Spinal cord (tissue), 10 donors: ENCODE measurements around the gene VAV3. TPM values are rescaled to one million over a fixed set of nuclear protein-coding genes. Genes with fewer than 3 reads are reported as not detected.
A peak's percentile ranks its signal among the peaks of the same experiment; 100 is the strongest.
"Not testable (repeated sequence)": the region's sequence is repeated elsewhere in the genome, so short reads cannot be mapped to it uniquely, and the experiment has no call there.

Experiments used
- DNase-seq, 6 donors: peaks; one replicate each; pipeline versions ENCODE4 v3.0.0 to v3.0.0-alpha.2; 2013 to 2015; ENCODE audit warnings: low spot score in 6 of 6, low read depth in 4 of 6
- H3K27ac ChIP-seq: one replicate; pipeline ENCODE4 v1.5.1; 2013; ENCODE audit warnings: low read depth, low read length, control low read depth
- H3K27me3 ChIP-seq: one replicate; pipeline ENCODE4 v1.6.1; 2013; ENCODE audit warnings: low read length; ENCODE audit not compliant: control insufficient read depth, insufficient read depth
- H3K36me3 ChIP-seq: one replicate; pipeline ENCODE4 v1.6.1; 2013; ENCODE audit warnings: low read length; ENCODE audit not compliant: control insufficient read depth, insufficient read depth
- H3K4me1 ChIP-seq: one replicate; pipeline ENCODE4 v1.6.1; 2013; ENCODE audit warnings: low read length; ENCODE audit not compliant: control insufficient read depth, insufficient read depth
- H3K4me3 ChIP-seq: one replicate; pipeline ENCODE4 v1.5.1; 2013; ENCODE audit warnings: low read depth, low read length, control low read depth
- H3K9me3 ChIP-seq: one replicate; pipeline ENCODE4 v1.6.1; 2013; ENCODE audit warnings: low read length; ENCODE audit not compliant: control insufficient read depth, insufficient read depth
- WGBS: methylation state at CpG from one replicate; pipeline ENCODE4 v1.1.5; 2013; ENCODE audit warnings: missing lambda C conversion rate; ENCODE audit not compliant: insufficient coverage; 5-methylcytosine and 5-hydroxymethylcytosine counted together
- long read RNA-seq, 4 donors: transcript quantifications; one replicate each; lab custom pipeline, GENCODE V29; 2026
- polyA plus RNA-seq, 2 donors: library from polyadenylated mRNA; unstranded; fragments of 120-200 nt; gene quantifications; one replicate each; pipeline ENCODE4 v1.2.1, GENCODE V29; 2013; ENCODE audit not compliant: insufficient read length in 2 of 2
- total RNA-seq, 2 donors: library from RNA; depleted of rRNA in 1 of 2; stranded (reverse); fragments of 120-200 nt in 1 of 2; fragments of >200 nt in 1 of 2; gene quantifications; one replicate each; pipeline versions ENCODE4 v1.2.3 to v1.2.4, GENCODE V29; 2013 to 2014
- donor health status: healthy.

The VAV3 gene
- 10 to 100 TPM; 12.1 to 13.6 TPM for total RNA-seq
- 1 to 10 TPM; 6.1 to 6.4 TPM for polyA plus RNA-seq
- long read RNA-seq, donor 1, full-length matches to known transcripts = 1 of 1 reads
- long read RNA-seq, donor 1, partial matches to known transcripts = 0 of 1 reads
- long read RNA-seq, donor 1, other reads (novel, unspliced or antisense) = 0 of 1 reads
- long read RNA-seq, donor 2, full-length matches to known transcripts = 1 of 1 reads
- long read RNA-seq, donor 2, partial matches to known transcripts = 0 of 1 reads
- long read RNA-seq, donor 2, other reads (novel, unspliced or antisense) = 0 of 1 reads
- long read RNA-seq, donor 3 = 0 reads
- long read RNA-seq, donor 4 = 0 reads

GRCh38 chr1:107965110-107965991 lies at the start of gene VAV3:
Gene VAV3, minus strand, starts transcription at chr1:107965180. Its CDS starts 311 bp downstream, at chr1:107964869.
- H3K27me3 ChIP-seq = peaks cover 8% of the 10 kb centered on the region
- peaks cover 21% of the 10 kb centered on the region for H3K4me1 ChIP-seq
- no peaks in the 10 kb centered on the region for H3K36me3 ChIP-seq
- H3K9me3 ChIP-seq = no peaks in the 10 kb centered on the region
- DNase-seq = peak; percentile 51 to 94 (median 68)
- peak within 1 kb of the TSS; percentile 60 for H3K27ac ChIP-seq
- H3K4me3 ChIP-seq = peak within 1 kb of the TSS; percentile 56
- 0% methylated on average over 67 of the region's 73 CpGs for WGBS

- Histone ChIP-seq H3K4me3 (no peak overlapping the region), H3K9me3 (no peaks in the 10 kb centered on the region), H3K4me1 (no peaks in the 10 kb centered on the region), H3K27me3 (no peaks in the 10 kb centered on the region), H3K27ac (no peak overlapping the region), H3K36me3 (no peaks in the 10 kb centered on the region)
- no peak for DNase-seq
Measured at GRCh38 chr1:108012553-108012952, 47.6 kb upstream of the VAV3 start.

GRCh38 chr1:108011295-108011694 lies 46.3 kb upstream of the VAV3 start:
- Histone ChIP-seq H3K9me3 (no peaks in the 10 kb centered on the region), H3K4me3 (no peak overlapping the region), H3K27ac (no peak overlapping the region), H3K27me3 (no peaks in the 10 kb centered on the region), H3K4me1 (no peaks in the 10 kb centered on the region), H3K36me3 (no peaks in the 10 kb centered on the region)
- DNase-seq = no peak
- 82% methylated on average over 2 of the region's 6 CpGs for WGBS

- Histone ChIP-seq H3K9me3 (no peaks in the 10 kb centered on the region), H3K4me3 (no peak overlapping the region), H3K27me3 (no peaks in the 10 kb centered on the region), H3K27ac (no peak overlapping the region), H3K4me1 (no peaks in the 10 kb centered on the region), H3K36me3 (no peaks in the 10 kb centered on the region)
- WGBS = 80% methylated on average over 3 of the region's 4 CpGs
- no peak for DNase-seq
Measured at GRCh38 chr1:108010581-108010980, 45.6 kb upstream of the VAV3 start.

- no peak overlapping the region for H3K27ac ChIP-seq
- H3K27me3 ChIP-seq = no peaks in the 10 kb centered on the region
- DNase-seq = no peak
- no peaks in the 10 kb centered on the region for H3K36me3 ChIP-seq
- H3K4me1 ChIP-seq = no peaks in the 10 kb centered on the region
- H3K9me3 ChIP-seq = no peaks in the 10 kb centered on the region
- H3K4me3 ChIP-seq = no peak overlapping the region
Measured at GRCh38 chr1:108009603-108010195, 44.7 kb upstream of the VAV3 start.

- H3K27me3 ChIP-seq = no peaks in the 10 kb centered on the region
- no peaks in the 10 kb centered on the region for H3K36me3 ChIP-seq
- H3K4me3 ChIP-seq = no peak overlapping the region
- H3K9me3 ChIP-seq = no peaks in the 10 kb centered on the region
- no peak for DNase-seq
- H3K27ac ChIP-seq = no peak overlapping the region
- no CpG with 5 or more reads among the region's 2 CpGs for WGBS
- H3K4me1 ChIP-seq = no peaks in the 10 kb centered on the region
Measured at GRCh38 chr1:108007531-108007930, 42.6 kb upstream of the VAV3 start.

GRCh38 chr1:108007070-108007469 lies 42.1 kb upstream of the VAV3 start:
- H3K36me3 ChIP-seq = no peaks in the 10 kb centered on the region
- H3K27ac ChIP-seq = no peak overlapping the region
- H3K27me3 ChIP-seq = no peaks in the 10 kb centered on the region
- no peaks in the 10 kb centered on the region for H3K9me3 ChIP-seq
- no peaks in the 10 kb centered on the region for H3K4me1 ChIP-seq
- H3K4me3 ChIP-seq = no peak overlapping the region
- no peak for DNase-seq
- no CpG with 5 or more reads among the region's 1 CpG for WGBS

GRCh38 chr1:108004919-108005318 lies 39.9 kb upstream of the VAV3 start:
- WGBS = no CpG with 5 or more reads among the region's 3 CpGs
- not testable (repeated sequence) for H3K4me3 ChIP-seq, H3K9me3 ChIP-seq, DNase-seq, H3K4me1 ChIP-seq, H3K36me3 ChIP-seq, H3K27me3 ChIP-seq, H3K27ac ChIP-seq

- peak in 3 of 6 donors; percentile 13 to 91 (median 78) for DNase-seq
- no peaks in the 10 kb centered on the region for H3K36me3 ChIP-seq
- 0% methylated on average over 1 of the region's 2 CpGs for WGBS
Measured at GRCh38 chr1:108000620-108001111, 35.7 kb upstream of the VAV3 start.

More at GRCh38 chr1:108000620-108001111, 35.7 kb upstream of the VAV3 start:
- Histone ChIP-seq H3K4me1 (peaks cover 4% of the 10 kb centered on the region), H3K9me3 (no peaks in the 10 kb centered on the region), H3K4me3 (no peak overlapping the region), H3K27me3 (no peaks in the 10 kb centered on the region), H3K27ac (no peak overlapping the region)
